ENCODE measurements around the gene MRPL23.

The MRPL23 gene

GRCh38 chr11:1921574-1922141 lies 25.5 kb upstream of the MRPL23 start:
- DNase-seq (ENCODE audit: low read depth in 2 of 2): no peak

- no peak for DNase-seq (ENCODE audit: low read depth in 2 of 2)
Observed at GRCh38 chr11:1922481-1923081, 24.6 kb upstream of the MRPL23 start.

- DNase-seq (ENCODE audit: low read depth in 2 of 2): no peak
Observed at GRCh38 chr11:1923201-1923956, 23.8 kb upstream of the MRPL23 start.

GRCh38 chr11:1924181-1924580 lies 23.0 kb upstream of the MRPL23 start:
- DNase-seq (ENCODE audit: low read depth in 2 of 2): no peak

- DNase-seq (ENCODE audit: low read depth in 2 of 2): no peak
Observed at GRCh38 chr11:1924646-1925372, 22.3 kb upstream of the MRPL23 start.

- no peak for DNase-seq (ENCODE audit: low read depth in 2 of 2)
Observed at GRCh38 chr11:1925373-1926155, 21.6 kb upstream of the MRPL23 start.

GRCh38 chr11:1926156-1927025 lies 20.7 kb upstream of the MRPL23 start:
- DNase-seq (ENCODE audit: low read depth in 2 of 2): no peak

GRCh38 chr11:1927026-1927847 lies 19.9 kb upstream of the MRPL23 start:
- DNase-seq (ENCODE audit: low read depth in 2 of 2): no peak

- no peak for DNase-seq (ENCODE audit: low read depth in 2 of 2)
Observed at GRCh38 chr11:1927848-1928469, 19.2 kb upstream of the MRPL23 start.

GRCh38 chr11:1928470-1928890 lies 18.7 kb upstream of the MRPL23 start:
- no peak for DNase-seq (ENCODE audit: low read depth in 2 of 2)

GRCh38 chr11:1928891-1929541 lies 18.1 kb upstream of the MRPL23 start:
- DNase-seq (ENCODE audit: low read depth in 2 of 2): no peak

GRCh38 chr11:1929621-1930461 lies 17.3 kb upstream of the MRPL23 start:
- DNase-seq (ENCODE audit: low read depth in 2 of 2): no peak

- no peak for DNase-seq (ENCODE audit: low read depth in 2 of 2)
Observed at GRCh38 chr11:1930462-1930830, 16.7 kb upstream of the MRPL23 start.

GRCh38 chr11:1931341-1932104 lies 15.6 kb upstream of the MRPL23 start:
- DNase-seq (ENCODE audit: low read depth in 2 of 2): no peak

- DNase-seq (ENCODE audit: low read depth in 2 of 2): no peak
Observed at GRCh38 chr11:1932105-1932480, 15.0 kb upstream of the MRPL23 start.

GRCh38 chr11:1932681-1933080 lies 14.5 kb upstream of the MRPL23 start:
- DNase-seq (ENCODE audit: low read depth in 2 of 2): no peak
